HG03469 (cell line): ENCODE data around the gene ABCF2.

Source experiments
- ATAC-seq: cut with Tn5 transposase; IDR thresholded peaks from one replicate; pipeline ENCODE4 v1.9.1; 2021; ENCODE audit warnings: mild to moderate bottlenecking, moderate library complexity, moderate number of reproducible peaks; ENCODE audit not compliant: unreplicated experiment

ABCF2 gene

DNA sequence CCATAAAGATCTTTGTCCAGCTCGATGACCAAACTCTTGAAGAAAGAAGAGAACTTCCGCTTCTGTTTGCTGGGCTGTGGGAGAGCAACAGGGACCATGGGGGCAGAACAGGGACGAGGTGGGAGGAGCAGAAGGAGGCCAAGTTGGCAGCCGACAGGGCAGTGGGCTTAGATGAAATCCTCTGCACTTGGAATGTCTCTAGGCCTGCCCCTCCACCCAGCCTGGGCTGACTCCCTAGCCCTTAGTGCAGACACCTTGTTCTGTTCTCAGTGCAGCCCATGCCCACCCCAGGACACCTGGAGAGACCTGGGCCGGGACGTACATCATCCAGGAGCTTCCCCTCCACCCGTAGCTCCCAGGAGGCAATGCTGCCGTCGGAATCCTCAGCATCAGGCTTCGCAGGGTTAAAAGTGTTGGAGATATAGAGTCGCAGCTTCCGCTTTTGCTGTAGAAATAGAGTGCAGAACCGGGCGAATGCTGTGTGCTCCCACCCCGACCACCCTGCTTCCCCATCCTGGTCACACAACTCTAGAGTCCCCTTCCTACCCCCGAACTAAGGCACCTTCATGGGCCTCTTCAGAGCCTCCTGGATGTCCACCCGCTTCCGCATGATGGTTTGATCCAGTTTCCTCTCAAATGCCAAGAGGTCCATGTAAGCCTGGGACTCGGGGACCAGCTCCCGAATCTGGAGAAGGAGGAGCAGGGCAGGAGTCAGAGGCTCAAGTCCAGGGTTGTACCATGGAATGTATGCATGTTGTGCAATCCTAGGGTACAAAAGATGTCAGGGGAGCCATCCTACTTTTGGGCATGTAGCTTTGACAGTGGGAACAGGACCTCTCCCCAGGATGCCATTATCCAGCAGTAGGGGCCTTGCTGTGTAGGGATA is 15.4 kb upstream of the ABCF2 start:
- no peak for ATAC-seq

DNA sequence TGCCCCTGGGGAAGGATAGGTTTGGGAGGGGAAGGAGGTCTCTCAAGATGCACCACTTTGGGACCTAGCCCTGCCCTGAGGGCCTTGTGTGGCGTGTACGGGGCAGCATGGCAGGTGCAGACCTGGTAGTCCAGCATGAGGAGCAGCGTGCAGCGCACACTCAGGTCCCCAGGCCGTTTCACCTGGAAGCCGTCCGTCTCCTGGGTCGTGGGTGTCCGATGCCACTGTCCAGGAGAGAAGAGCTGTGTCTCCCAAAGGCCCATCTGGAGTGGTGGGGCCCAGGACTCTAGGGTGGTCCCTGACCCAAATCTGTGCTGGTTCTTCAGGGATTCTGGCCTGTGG is 14.7 kb upstream of the ABCF2 start:
- ATAC-seq, result no peak

DNA sequence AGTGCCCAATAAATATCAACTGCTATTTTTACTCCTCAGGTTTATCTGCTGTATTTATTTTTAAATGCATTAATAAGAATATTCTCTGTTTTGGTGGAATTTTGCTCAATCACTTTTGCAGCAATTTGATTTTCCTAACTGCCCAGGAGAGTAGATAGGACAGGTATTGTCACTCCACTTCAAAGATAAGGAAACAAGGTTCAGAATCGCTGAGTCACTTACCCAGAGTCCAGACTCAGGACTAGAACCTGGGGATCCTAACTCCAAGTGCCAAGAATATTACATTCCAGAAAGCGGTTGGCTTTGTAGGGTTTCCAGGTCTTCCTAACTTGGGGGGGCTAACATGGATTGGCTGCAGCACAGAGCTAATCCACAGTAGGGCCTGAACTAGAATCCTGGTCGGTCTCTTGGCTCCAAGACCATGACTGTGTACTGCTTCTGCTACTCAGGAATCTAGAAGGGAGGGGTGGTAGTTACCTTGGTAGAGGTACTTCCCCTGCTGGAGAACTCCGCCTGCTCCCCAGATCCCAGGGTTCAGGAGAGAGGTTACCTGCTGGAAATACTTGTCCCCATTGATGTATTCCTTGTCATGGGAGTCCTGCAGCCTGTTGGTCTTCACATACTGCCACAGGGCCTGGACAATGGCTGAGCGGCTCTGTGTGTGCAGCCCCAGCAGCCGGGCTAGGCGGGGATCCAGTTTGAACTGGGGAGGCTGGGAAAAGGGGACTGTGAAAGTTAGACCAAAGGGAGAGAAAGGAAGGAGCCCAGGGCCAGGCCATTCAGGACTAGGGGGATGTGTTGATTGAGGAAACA is 14.1 kb upstream of the ABCF2 start:
- no peak for ATAC-seq

- ATAC-seq, result no peak
These were observed 13.5 kb upstream of the ABCF2 start for GRCh38 chr7:151240536-151240935.

- ATAC-seq, result no peak
These were observed 12.9 kb upstream of the ABCF2 start for GRCh38 chr7:151239837-151240459.

DNA sequence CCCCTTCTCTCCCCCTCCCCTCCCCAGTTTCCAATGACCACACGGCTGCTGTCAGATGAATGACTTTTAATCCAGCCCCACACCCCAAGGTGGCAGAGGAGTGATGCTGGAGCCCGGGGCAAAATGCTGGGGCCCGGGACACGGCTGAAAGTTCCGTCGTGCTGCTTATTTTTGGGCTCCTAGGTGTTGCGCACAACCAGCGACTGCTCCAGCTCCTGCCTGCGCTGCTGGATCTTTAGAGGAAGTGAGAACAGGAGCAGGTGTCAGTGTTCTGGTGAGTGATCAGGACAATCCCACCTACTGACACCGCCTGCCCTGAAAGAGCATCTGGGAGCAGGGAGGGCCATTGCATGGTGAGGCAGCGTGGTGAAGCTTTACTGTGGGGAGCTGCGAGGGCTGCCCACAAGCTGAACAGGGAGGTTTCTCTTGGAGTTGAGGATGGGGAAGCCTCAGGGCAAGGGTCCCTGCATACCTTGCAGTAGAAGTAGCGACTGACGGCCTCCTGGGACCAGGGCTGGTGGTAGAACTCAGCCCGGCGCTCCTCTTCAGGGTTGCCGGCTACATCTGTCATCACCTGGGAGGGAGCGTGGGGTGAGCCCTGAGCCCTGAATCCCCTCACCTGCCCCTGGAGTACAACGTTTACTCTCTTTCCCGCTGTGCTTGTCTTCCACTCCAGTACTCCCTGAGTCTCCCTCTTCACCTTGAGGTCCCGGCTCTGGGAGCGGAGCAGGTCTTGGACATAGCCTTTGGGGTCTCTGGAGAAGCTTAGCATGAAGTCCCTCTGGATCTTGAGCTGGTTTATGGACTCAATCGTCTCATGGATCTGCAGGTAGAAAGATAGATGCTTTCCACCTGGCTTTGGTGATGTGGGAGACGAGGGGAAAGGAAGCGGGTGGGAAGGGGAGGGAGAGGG is 12.2 kb upstream of the ABCF2 start:
- ATAC-seq, result no peak

DNA sequence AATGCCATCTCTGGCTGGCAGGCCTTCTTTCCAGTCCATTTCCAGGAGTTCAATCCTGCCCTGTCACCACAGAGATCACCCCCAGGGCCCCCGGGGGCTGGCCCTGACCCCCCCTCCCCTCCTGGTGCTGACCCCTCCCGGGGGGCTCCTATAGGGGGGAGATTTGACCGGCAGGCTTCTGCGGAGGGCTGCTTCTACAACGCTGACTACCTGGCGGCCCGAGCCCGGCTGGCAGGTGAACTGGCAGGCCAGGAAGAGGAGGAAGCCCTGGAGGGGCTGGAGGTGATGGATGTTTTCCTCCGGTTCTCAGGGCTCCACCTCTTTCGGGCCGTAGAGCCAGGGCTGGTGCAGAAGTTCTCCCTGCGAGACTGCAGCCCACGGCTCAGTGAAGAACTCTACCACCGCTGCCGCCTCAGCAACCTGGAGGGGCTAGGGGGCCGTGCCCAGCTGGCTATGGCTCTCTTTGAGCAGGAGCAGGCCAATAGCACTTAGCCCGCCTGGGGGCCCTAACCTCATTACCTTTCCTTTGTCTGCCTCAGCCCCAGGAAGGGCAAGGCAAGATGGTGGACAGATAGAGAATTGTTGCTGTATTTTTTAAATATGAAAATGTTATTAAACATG is 11.3 kb upstream of the ABCF2 start:
- no peak for ATAC-seq

GRCh38 chr7:151237244-151238189 is 10.5 kb upstream of the ABCF2 start:
- ATAC-seq, result no peak

DNA sequence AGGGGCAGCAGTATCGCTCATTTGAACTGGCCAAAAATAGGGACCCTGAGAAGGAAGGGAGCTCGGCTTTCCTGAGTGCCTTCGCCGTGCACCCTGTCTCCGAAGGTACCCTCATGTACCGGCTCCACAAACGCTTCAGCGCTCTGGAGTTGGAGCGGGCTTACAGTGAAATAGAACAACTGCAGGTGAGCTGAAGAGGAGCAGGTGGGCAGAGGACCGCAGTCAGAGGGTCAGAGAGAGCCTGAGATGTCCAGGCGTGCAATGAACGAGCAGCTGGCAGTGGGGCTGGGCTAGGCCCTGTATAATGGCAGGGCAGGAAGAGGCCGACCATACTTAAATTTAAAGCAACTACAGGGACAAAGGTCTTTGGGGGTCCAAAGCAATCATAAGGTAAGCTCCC is 9.4 kb upstream of the ABCF2 start:
- no peak for ATAC-seq

DNA sequence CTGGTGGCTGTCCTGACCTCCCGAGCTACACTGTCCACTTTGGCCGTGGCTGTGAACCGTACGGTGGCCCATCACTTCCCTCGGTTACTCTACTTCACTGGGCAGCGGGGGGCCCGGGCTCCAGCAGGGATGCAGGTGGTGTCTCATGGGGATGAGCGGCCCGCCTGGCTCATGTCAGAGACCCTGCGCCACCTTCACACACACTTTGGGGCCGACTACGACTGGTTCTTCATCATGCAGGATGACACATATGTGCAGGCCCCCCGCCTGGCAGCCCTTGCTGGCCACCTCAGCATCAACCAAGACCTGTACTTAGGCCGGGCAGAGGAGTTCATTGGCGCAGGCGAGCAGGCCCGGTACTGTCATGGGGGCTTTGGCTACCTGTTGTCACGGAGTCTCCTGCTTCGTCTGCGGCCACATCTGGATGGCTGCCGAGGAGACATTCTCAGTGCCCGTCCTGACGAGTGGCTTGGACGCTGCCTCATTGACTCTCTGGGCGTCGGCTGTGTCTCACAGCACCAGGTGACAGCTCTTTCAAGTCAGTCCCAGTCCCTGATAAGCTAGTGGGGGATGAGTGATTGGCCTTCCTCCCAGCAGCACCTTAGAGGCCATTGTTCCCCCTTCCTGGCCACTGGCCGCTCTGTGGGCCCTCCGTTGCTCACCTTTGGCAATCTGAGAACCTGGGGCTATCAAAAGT is 8.2 kb upstream of the ABCF2 start:
- no peak for ATAC-seq

- ATAC-seq, result no peak
These were observed 6.8 kb upstream of the ABCF2 start for GRCh38 chr7:151233804-151234203.

DNA sequence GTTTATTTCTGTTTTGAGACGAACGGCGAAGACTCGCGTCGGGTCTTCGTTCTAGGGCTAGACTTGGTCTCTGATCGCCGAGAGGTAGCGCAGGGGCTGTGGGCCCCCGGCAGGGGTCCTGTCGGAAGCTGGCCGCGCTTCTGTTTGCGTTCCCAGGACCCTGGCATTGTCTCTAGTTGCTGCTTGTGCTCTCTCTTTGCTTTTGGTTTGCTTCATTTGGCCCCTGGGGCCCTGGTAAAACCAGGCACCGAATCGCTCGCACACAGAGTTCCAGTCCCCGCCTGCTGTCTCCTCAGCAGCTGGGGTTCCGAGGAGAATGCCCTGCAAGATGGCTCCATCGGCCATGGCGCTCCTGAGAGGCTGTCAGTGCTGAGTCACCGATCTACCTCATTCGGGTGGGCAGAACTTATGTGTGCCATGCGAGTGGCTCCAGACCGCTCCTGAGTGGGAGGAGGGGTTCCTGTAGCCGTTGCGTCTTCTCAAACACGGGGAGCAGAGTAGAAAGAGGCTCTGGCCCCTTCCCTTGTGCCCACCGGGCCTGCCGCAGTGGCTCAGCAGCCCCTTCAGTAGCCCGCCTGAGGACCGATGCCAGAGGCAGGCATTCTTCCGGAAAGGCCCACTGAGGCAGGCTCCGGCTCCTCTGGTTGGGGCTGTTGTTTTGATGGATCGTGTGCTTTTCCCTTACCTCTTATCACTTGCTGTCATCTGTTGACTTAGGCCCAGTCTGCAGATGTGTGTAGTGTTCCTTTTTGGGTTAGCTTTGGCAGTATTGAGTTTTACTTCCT is 6.1 kb upstream of the ABCF2 start:
- no peak for ATAC-seq

DNA sequence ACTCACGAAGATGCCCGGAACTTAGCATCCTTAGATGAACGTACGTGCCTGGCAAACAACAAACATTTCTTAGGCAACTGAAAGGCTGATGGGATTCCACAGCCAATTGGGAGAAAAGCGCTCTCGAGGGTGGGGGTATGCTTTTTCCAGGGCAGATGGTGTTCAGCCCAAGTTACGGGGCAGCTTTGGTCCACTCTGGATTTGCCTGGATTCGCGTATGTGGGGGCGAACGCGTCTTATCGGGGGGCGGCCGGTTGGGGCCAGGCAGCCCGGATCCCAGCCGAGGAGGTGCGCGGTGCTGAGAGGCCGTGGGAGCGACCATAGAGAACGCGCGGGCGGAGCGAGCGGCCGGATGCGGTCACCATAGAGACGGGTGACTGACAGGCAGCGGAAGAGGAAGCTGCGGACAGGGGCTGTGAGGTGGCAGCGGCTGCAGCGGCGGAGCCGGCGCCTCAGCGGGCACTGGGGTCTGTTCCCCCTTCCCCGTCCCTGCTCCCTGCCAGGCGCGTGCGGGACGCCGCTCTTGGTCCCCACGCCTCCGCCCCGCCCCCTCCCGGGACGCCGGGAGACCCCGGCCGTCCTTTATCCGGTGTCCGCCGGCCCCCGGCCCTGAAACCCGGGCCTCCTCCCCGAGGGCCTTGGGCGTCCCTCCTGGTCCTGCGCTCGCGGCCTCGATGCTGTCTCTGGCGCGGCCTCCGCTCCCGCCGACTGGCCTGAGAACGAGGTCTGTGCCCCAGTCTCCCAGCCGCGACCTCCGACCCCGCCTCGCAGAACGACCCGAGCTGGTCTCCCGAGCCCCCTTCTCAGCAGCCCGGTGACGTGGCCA is 5.3 kb upstream of the ABCF2 start, which contains the start of gene CHPF2:
CHPF2 (plus strand) TSS at position 393 of the 826 bp plus-strand sequence. CDS start 1,529 bp downstream, outside the sequence.
- ATAC-seq, result peak; percentile 89

- no peak for ATAC-seq
These were observed 4.1 kb upstream of the ABCF2 start for GRCh38 chr7:151231080-151231479.

DNA sequence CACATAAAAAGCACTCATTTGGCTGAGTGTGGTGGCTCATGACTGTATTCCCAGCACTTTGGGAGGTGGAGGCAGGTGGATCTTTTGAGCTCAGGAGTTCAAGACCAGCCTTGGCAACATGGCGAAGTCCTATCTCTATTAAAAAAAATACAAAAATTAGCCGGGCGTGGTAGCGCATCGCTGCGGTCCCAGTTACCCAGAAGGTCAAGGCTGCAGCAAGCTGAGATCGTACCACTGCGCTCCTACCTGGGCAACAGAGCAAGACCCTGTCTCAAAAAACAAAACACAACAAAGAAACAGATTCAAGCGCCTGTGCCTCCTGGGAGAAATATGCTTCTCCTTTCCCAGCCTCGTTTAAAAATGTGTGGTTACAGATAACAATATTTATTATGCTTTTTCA is 2.2 kb upstream of the ABCF2 start:
- ATAC-seq, result no peak

DNA sequence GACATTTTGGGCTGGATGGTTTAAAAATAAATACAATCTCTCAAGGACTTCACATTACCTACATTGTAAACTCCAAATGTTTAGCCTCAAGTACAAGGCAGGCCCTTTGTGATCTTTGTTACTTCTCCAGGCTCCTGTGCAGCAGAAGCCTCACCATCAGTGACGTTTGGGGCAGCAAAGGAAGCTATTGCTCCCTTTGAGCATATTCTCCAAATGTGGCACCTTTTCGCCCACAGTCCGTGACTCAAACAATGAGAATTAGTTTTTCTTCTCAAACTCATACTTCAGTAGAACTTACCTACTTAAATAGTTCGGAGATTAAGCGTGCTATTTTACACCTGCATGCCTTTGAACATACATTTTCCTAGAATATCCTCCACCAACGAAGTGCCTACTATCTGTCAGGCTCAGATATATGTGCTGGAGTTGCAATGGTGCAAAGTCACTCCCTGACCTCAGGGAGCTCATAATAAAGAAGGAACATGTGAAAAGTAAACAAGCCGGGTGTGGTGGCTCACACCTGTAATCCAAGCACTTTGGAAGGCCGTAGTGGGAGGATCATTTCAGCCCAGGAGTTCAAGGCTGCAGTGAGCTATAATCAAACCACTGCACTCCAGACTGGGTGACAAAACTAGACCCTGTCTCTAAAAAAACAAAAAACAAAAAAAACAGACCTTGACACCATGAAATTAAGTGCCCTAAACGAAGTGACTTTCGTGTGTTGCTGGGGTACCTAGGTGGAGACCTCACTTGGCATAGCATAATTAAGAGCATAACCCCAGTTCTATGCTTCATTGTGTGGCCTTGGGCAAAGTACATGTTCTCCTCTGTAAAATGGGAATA is 1.2 kb upstream of the ABCF2 start:
- no peak for ATAC-seq
